CD4-positive, alpha-beta T cell (primary cell): ENCODE results near the gene TYW3. TPM values are rescaled to one million over a fixed set of nuclear protein-coding genes. Genes with fewer than 3 reads are reported as not detected.

ENCODE experiments used
- ATAC-seq: fragments of 200-7000 bp; cut with Tn5 transposase; one replicate; pipeline ENCODE4 v1.10.0; 2022; ENCODE audit warnings: mild to moderate bottlenecking; ENCODE audit not compliant: poor library complexity
- CTCF ChIA-PET: fragments of 350-600 bp; sonication (Branson Sonifier 250); formaldehyde crosslinking; loops from one replicate; lab custom pipeline; 2021; ENCODE audit warnings: antibody characterized with exemption, inconsistent platforms; lab: Charles Lee
- POLR2A ChIA-PET: fragments of 350-600 bp; sonication (Branson Sonifier 250); formaldehyde crosslinking; loops from one replicate; lab custom pipeline; 2021; ENCODE audit warnings: antibody characterized with exemption, inconsistent platforms; lab: Charles Lee
- DNase-seq, 14 experiments: peaks; one replicate each; pipeline ENCODE4 v3.0.0-alpha.2; 2013 to 2020; ENCODE audit warnings: mixed read lengths in 2 of 14
- H3K27ac ChIP-seq, 2 donors: one replicate each; pipeline versions ENCODE4 v1.5.1 to v1.7.0; 2013; ENCODE audit warnings: low read length in 2 of 2, low read depth in 1 of 2, mild to moderate bottlenecking in 1 of 2
- H3K27me3 ChIP-seq, 2 experiments: 1 replicate in 1 of 2; 2 replicates in 1 of 2; pipeline versions ENCODE4 v1.6.1 to v1.7.0; 2013; ENCODE audit warnings: low read length in 2 of 2, control low read depth in 1 of 2, mild to moderate bottlenecking in 1 of 2, moderate library complexity in 1 of 2; ENCODE audit not compliant: insufficient read depth in 2 of 2, control insufficient read depth in 1 of 2
- H3K36me3 ChIP-seq: one replicate; pipeline ENCODE4 v1.6.1; 2013; ENCODE audit warnings: low read length, control low read depth; ENCODE audit not compliant: insufficient read depth
- H3K4me1 ChIP-seq: one replicate; pipeline ENCODE4 v1.6.1; 2013; ENCODE audit warnings: low read length, control low read depth; ENCODE audit not compliant: insufficient read depth
- H3K4me3 ChIP-seq: one replicate; pipeline ENCODE4 v1.5.1; 2013; ENCODE audit warnings: mild to moderate bottlenecking, low read length, moderate library complexity
- H3K9me3 ChIP-seq, 2 experiments: 1 replicate in 1 of 2; 2 replicates in 1 of 2; pipeline versions ENCODE4 v1.6.1 to v1.7.0; 2013; ENCODE audit warnings: low read length in 2 of 2, mild to moderate bottlenecking in 2 of 2, control low read depth in 1 of 2, moderate library complexity in 1 of 2; ENCODE audit not compliant: control insufficient read depth in 1 of 2, insufficient read depth in 1 of 2
- H3K27ac Mint-ChIP-seq: one replicate; pipeline ENCODE4 v1.8.0; 2020; ENCODE audit warnings: mixed read lengths
- H3K27me3 Mint-ChIP-seq: one replicate; pipeline ENCODE4 v1.8.0; 2021; ENCODE audit warnings: mixed read lengths
- H3K36me3 Mint-ChIP-seq: one replicate; pipeline ENCODE4 v1.8.0; 2021; ENCODE audit warnings: low read depth, mixed read lengths
- H3K4me1 Mint-ChIP-seq: one replicate; pipeline ENCODE4 v1.8.0; 2021; ENCODE audit warnings: low read depth, mixed read lengths
- H3K4me3 Mint-ChIP-seq: one replicate; pipeline ENCODE4 v1.8.0; 2020; ENCODE audit warnings: mild to moderate bottlenecking, mixed read lengths
- H3K9me3 Mint-ChIP-seq: one replicate; pipeline ENCODE4 v1.8.0; 2020; ENCODE audit warnings: mixed read lengths
- intact Hi-C, 2 experiments: fragments of 100-400 bp; cut with DNase I in 1 of 2; cut with micrococcal nuclease in 1 of 2; formaldehyde crosslinking; loops; one replicate each; pipeline versions ENCODE4 v1.15.1 to v1.9.0; 2023 to 2025; cut with DNase I, micrococcal nuclease
- polyA plus RNA-seq, 2 donors: library from polyadenylated mRNA; unstranded; fragments of 120-200 nt; gene quantifications; one replicate each; pipeline ENCODE4 v1.2.1, GENCODE V29; 2013
- total RNA-seq, 174 experiments: library from RNA in 2 of 174; stranded (reverse) in 2 of 174; gene quantifications; one replicate each; pipeline ENCODE4 v1.2.3 and lab custom pipeline; 2021 to 2026
- TF ChIP-seq, protein P1 (sequence below): fragments of 200-600 bp; IDR thresholded peaks from one replicate; pipeline ENCODE4 v1.8.0; 2022; ENCODE audit warnings: antibody characterized with exemption, mild to moderate bottlenecking

TYW3 gene, protein sequence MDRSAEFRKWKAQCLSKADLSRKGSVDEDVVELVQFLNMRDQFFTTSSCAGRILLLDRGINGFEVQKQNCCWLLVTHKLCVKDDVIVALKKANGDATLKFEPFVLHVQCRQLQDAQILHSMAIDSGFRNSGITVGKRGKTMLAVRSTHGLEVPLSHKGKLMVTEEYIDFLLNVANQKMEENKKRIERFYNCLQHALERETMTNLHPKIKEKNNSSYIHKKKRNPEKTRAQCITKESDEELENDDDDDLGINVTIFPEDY
- 10 to 100 TPM in 1 of 2 experiments, 1 to 10 TPM in 1; 9.9 to 10.1 TPM for total RNA-seq
- 13.5 TPM for polyA plus RNA-seq (2013, experiment 1 of 2)
- 18.4 TPM for polyA plus RNA-seq (2013, experiment 2 of 2)
- 20.2 to 122 (median 38.4) reads per million in 172 experiments for total RNA-seq (lab: John Stamatoyannopoulos, UW)

DNA sequence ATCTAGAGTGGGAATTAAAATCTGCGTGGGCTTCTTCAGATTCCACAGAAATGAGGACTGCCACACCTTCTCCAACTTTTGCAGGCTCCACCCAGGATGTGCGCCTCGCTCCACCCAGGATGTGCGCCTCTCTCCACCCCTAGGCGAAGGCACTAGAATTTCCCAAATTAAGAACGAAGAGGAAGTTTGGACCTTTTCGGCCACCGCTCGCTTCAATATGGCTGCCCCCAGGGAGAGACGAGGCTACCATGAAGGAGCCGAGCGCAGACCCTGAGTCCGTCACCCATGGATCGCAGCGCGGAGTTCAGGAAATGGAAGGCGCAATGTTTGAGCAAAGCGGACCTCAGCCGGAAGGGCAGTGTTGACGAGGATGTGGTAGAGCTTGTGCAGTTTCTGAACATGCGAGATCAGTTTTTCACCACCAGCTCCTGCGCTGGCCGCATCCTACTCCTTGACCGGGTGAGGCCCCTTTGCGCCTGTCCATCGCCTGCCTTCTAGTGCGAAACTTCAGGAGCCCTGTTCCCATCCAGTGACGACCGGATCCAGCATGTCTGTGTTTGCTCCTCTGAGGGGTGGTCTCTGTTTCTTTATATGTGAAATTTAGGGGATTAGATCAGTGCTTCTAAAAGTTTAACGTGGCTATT, at the start of gene TYW3, which contains the start of gene CRYZ:
TSS of gene TYW3 (plus strand) at position 193 of the 644 bp plus-strand sequence. CDS start at position 286, 93 bp downstream.
TSS of gene CRYZ (minus strand) at position 91 of the 644 bp plus-strand sequence. CDS start 8,229 bp downstream, outside the sequence.
- Mint-ChIP-seq H3K27ac (peak within 1 kb of the TSS; percentile 88), H3K36me3 (peaks cover 56% of the 10 kb centered on the region), H3K27me3 (no peaks in the 10 kb centered on the region), H3K9me3 (no peaks in the 10 kb centered on the region), H3K4me3 (peak within 1 kb of the TSS; percentile 97), H3K4me1 (peaks cover 66% of the 10 kb centered on the region)
- Histone ChIP-seq H3K27me3 (no peaks in the 10 kb centered on the region), H3K27ac (peak within 1 kb of the TSS; percentile 73 to 81), H3K4me3 (peak within 1 kb of the TSS; percentile 90), H3K4me1 (peaks cover 26% of the 10 kb centered on the region), H3K9me3 (no peaks in the 10 kb centered on the region), H3K36me3 (peaks cover 15% of the 10 kb centered on the region)
- TF ChIP-seq, protein P1, sequence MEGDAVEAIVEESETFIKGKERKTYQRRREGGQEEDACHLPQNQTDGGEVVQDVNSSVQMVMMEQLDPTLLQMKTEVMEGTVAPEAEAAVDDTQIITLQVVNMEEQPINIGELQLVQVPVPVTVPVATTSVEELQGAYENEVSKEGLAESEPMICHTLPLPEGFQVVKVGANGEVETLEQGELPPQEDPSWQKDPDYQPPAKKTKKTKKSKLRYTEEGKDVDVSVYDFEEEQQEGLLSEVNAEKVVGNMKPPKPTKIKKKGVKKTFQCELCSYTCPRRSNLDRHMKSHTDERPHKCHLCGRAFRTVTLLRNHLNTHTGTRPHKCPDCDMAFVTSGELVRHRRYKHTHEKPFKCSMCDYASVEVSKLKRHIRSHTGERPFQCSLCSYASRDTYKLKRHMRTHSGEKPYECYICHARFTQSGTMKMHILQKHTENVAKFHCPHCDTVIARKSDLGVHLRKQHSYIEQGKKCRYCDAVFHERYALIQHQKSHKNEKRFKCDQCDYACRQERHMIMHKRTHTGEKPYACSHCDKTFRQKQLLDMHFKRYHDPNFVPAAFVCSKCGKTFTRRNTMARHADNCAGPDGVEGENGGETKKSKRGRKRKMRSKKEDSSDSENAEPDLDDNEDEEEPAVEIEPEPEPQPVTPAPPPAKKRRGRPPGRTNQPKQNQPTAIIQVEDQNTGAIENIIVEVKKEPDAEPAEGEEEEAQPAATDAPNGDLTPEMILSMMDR = no peak
- ATAC-seq (peak; percentile 75), DNase-seq (peak; percentile 73 to 93 (median 78))
- CTCF ChIA-PET = interaction anchor here (0.6 to 1.7 kb wide), 8 partner anchors 8 to 44 kb away, joined by 3 to 6 read pairs (median 5); no protein-coding TSS in a partner anchor
- intact Hi-C loops = loop anchor here (1.0 to 10.0 kb wide), 4 partner anchors 43 to 992 kb away; partner anchors contain the start of genes FPGT (in 2 of the 2), LRRIQ3 (in 2 of the 2) and ACADM (in 1 of the 2)
- POLR2A ChIA-PET = interaction anchor here (0.7 to 2.3 kb wide), 8 partner anchors 10 to 990 kb away, joined by 3 to 10 read pairs (median 3); partner anchors contain the start of genes FPGT and LRRIQ3

DNA sequence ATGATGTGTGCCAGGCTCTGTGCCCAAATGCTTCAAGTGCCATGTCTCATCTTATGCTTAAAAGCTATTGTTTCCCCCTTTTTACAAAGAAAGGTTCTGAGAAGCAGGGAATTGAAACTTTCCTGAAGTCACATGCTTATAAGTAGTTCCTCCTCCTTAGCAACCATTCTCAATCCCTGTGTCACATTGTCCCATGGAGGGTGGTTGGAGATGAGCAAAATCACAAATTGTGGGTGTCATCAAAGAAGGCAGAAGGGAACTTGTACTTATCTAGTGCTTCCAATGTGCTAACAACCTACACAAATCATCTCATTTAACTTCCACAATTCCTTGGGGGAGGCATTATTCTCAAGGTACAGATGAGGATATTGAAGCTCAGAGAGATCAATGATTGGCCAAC, 49.3 kb upstream of the TYW3 start:
- no peaks in the 10 kb centered on the region for H3K4me1 ChIP-seq
- no peak for DNase-seq
- ATAC-seq = no peak
- ChIA-PET POLR2A (no interaction called here), CTCF (no interaction called here)
- H3K4me3 ChIP-seq = no peak overlapping the region
- H3K27me3 ChIP-seq = peaks cover 0 to 4% of the 10 kb centered on the region in 2 experiments
- no peaks in the 10 kb centered on the region for H3K9me3 ChIP-seq
- Mint-ChIP-seq H3K9me3 (no peaks in the 10 kb centered on the region), H3K4me1 (no peaks in the 10 kb centered on the region), H3K27ac (no peak overlapping the region), H3K36me3 (no peaks in the 10 kb centered on the region), H3K27me3 (peaks cover 15% of the 10 kb centered on the region), H3K4me3 (no peak overlapping the region)
- intact Hi-C loops = no loop called here
- H3K36me3 ChIP-seq = no peaks in the 10 kb centered on the region
- H3K27ac ChIP-seq = no peak overlapping the region
- TF ChIP-seq, protein P1 = no peak

DNA sequence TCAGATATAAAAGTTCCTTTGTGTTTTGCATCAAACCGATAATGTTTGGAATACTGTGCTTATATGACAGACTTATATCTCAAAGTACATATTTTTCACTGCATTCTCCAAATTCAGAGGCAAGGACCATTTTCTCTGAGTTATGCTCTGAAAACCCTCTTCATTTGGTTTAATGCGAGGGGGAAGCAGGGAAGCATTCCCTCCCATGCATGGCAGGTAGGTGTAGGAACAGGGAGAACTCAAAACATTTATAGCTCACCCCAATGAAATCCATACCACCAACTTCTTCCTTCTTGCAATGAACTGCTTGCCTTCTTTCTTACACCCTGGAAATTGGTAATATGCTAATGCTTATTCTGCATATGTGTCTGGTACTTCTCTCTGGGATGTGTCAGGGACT, 48.7 kb upstream of the TYW3 start:
- no peaks in the 10 kb centered on the region for H3K4me1 Mint-ChIP-seq
- no peaks in the 10 kb centered on the region for H3K4me1 ChIP-seq
- H3K27me3 Mint-ChIP-seq = peaks cover 13% of the 10 kb centered on the region
- H3K36me3 Mint-ChIP-seq = no peaks in the 10 kb centered on the region
- no peaks in the 10 kb centered on the region for H3K9me3 ChIP-seq
- intact Hi-C loops = no loop called here
- H3K27ac ChIP-seq = no peak overlapping the region
- no peak overlapping the region for H3K4me3 ChIP-seq
- no peak for DNase-seq
- peaks cover 0 to 4% of the 10 kb centered on the region in 2 experiments for H3K27me3 ChIP-seq
- no peaks in the 10 kb centered on the region for H3K36me3 ChIP-seq
- H3K4me3 Mint-ChIP-seq = no peak overlapping the region
- H3K9me3 Mint-ChIP-seq = no peaks in the 10 kb centered on the region
- CTCF ChIA-PET = no interaction called here
- no peak overlapping the region for H3K27ac Mint-ChIP-seq
- ATAC-seq = no peak
- TF ChIP-seq, protein P1 = no peak
- POLR2A ChIA-PET = no interaction called here
